ENCODE results near the gene GLB1L2.

GLB1L2 gene

DNA sequence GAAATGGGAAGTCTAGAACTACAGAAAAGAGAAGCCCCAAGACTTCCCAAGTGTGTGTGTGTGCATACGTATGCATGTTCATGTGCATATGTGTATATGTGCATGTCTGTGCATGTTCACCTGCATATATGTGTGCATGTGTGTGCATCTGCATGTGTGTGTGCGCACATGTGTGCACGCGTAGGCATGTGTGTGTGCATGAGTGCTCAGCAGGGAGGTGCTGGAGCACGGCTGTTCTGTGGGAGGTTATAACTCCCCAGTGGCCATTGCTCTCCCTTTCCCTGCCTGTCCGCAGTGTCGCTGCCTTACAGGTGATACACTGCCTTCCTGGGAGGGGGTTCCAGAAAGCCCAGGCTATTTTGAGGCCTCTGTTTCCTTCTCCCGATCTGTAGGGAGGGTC lies 50.5 kb downstream of the GLB1L2 start:
- no peak for DNase-seq (ENCODE audit: low spot score)
- H3K27ac ChIP-seq = no peak overlapping the region
- no peak for TF ChIP-seq CTCF (conservative IDR thresholded peaks at IDR 0.05; ENCODE audit: low read depth)
- CTCF ChIA-PET = no interaction called here
- POLR2A ChIA-PET (ENCODE audit: low non-redundant PET) = no interaction called here

- TF ChIP-seq CTCF (conservative IDR thresholded peaks at IDR 0.05; ENCODE audit: low read depth) = no peak
- H3K27ac ChIP-seq = no peak overlapping the region
- CTCF ChIA-PET = no interaction called here
- POLR2A ChIA-PET (ENCODE audit: low non-redundant PET) = no interaction called here
- no peak for DNase-seq (ENCODE audit: low spot score)
These were observed 51.0 kb downstream of the GLB1L2 start for GRCh38 chr11:134382830-134383229.

- ChIA-PET CTCF (no interaction called here), POLR2A (ENCODE audit: low non-redundant PET) (no interaction called here)
- TF ChIP-seq CTCF (conservative IDR thresholded peaks at IDR 0.05; ENCODE audit: low read depth) = no peak
- DNase-seq (ENCODE audit: low spot score) = no peak
- no peak overlapping the region for H3K27ac ChIP-seq
These were observed 51.9 kb downstream of the GLB1L2 start for GRCh38 chr11:134383576-134384221.

GRCh38 chr11:134384406-134384805 lies 52.6 kb downstream of the GLB1L2 start:
- H3K27ac ChIP-seq = no peak overlapping the region
- no peak for DNase-seq (ENCODE audit: low spot score)
- no peak for TF ChIP-seq CTCF (conservative IDR thresholded peaks at IDR 0.05; ENCODE audit: low read depth)
- CTCF ChIA-PET = no interaction called here
- POLR2A ChIA-PET (ENCODE audit: low non-redundant PET) = no interaction called here

DNA sequence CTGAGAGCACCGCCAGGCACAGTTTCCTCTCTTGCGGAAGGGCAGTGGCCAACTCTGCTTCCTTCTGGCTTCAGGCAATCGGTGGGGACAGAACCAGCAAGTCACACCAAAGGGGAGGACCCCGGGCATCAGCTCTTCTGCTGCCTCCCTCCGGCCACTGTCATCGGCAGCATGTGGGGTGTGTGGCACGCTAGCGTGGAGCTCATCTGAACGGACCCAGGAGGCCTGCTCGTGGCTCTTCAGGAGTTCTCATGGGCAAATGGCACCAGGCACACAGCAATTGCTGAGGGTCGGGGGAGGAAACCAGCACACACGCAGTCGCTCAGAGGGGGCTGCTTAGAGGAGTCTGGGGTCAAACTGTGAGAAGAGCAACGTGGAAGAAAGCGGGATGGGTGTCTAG lies 53.4 kb downstream of the GLB1L2 start:
- POLR2A ChIA-PET (ENCODE audit: low non-redundant PET) = no interaction called here
- TF ChIP-seq CTCF (conservative IDR thresholded peaks at IDR 0.05; ENCODE audit: low read depth) = no peak
- no peak overlapping the region for H3K27ac ChIP-seq
- CTCF ChIA-PET = no interaction called here
- no peak for DNase-seq (ENCODE audit: low spot score)

DNA sequence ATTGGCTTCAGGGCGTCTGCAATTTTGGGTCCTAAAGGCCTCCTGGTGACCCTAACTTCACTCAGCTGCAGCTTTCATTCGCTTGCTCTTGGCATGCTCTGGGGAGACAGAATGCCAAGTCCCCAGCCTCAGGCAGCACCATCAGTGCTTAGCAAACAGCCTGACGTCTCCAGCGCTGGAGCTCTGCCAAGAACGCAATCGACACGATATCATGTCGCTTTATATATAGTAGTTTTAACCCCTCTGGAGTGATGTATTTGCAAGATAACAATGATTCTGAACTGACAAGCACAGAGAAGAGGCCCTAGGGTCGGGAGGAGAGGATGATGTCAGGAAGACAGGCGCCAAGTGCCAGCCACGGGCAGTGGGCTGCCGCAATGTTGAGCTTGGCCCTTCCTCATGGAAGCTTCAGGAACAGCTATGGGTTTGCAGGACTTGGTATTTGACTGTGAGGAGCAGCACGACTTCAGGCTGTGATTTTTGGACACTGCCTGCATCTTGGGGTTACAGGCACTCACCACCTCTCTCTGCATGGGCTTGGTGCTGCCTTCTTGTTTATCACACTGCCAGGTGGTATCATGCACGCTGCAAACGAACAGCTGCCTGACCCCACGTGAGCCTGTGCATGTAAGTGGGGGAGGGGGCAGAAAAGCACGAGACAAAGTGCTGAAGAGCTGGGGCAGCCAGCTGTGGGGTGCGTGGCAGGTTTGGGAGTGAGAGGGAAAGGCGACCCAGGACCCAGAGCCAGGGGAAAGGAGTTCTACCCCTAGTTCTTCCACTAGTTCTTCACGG lies 54.2 kb downstream of the GLB1L2 start:
- ChIA-PET CTCF (no interaction called here), POLR2A (ENCODE audit: low non-redundant PET) (no interaction called here)
- DNase-seq (ENCODE audit: low spot score) = no peak
- no peak overlapping the region for H3K27ac ChIP-seq
- no peak for TF ChIP-seq CTCF (conservative IDR thresholded peaks at IDR 0.05; ENCODE audit: low read depth)
